GM18526 (cell line): ENCODE data around the gene PLSCR5.

ENCODE experiments used
- POLR2A ChIP-seq: IDR thresholded peaks from 3 replicates; pipeline ENCODE4 v1.6.1; 2011; ENCODE audit not compliant: insufficient read length; ENCODE audit errors: extremely low read depth

The PLSCR5 gene

DNA sequence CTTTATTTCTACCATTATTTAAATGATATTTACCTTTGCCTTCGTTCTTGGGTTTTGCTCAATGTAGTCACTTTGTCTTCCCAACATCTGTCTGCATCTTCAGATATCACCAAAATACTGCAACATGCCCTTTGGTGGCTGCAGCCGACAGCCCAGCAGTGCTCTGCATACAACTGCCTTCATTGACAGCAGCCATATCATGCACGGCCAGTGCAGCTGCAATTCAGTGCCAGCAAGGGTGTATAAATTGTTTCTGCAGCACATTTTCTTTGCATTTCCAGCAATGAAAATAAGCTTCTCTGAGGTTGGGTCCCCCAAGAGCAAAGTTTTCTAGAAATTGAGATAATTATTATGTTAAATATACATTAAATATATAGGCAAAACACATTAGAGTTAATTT lies 6.0 kb upstream of the PLSCR5 start:
- no peak for TF ChIP-seq POLR2A

DNA sequence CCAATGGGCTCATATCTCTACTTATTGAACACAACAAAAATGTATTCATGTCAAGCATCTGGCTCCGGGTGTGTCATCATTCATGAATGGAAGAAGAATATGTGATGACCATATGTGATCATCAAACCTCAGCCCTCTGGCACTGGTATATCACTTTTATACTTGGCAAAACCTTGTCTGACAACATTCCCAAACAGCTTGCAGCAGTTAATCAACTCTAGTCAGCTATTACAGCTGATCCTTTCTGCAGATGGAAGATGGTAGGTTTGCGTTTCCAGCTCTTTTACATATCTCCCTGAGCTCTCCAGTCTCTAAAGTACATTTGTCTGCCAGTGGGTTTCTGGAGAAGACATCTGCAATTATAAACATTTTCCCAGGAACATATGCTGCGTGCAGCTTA lies 6.6 kb downstream of the PLSCR5 start:
- TF ChIP-seq POLR2A: no peak

DNA sequence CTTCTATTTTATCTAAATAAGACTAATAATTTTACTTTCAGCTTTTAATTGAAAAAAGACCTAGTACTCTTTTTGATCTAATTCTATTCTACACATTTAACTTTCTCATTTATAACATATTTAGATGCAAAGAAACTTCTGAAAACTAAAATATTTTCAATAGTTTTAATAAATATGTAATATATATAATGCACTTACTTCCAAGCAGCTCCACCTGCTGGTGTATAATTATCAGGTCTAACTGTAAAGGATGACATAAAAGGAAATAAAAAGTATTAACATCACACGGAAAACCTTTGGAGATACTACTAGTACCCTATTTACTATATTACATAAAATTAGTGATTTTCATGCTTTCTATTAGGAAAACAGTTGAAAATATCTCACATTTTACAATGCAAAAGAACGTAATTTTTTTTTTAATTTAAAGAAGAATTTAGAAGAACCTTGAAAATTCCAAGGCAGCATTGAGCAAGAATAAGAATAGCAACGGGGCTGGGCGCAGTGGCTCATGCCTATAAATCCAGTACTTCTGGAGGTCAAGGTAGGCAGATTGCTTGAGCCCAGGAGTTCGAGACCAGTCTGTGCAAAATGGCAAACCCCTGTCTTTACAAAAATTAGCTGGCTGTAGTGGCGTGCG lies 10.2 kb downstream of the PLSCR5 start:
- TF ChIP-seq POLR2A: no peak

GRCh38 chr3:146593776-146594175 lies 11.4 kb downstream of the PLSCR5 start:
- no peak for TF ChIP-seq POLR2A

DNA sequence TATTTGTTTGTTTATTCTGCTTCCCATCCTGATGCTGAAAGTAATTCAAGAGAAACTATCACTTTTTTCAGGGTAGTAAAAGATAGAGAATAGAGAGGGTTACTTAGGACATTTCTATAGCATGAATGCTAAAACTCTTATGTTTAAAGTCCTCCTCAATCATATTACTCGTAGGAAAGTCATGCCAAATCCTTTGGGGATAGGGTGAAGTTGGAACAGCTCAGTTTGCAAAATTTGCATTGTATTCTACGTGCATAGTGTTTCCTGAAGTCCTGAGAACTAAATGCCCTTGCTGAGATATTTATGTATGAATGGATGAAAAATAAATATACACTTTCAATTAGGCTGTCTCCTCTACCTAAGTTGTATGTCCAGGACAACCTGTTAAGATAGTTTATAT lies 14.6 kb downstream of the PLSCR5 start:
- no peak for TF ChIP-seq POLR2A

GRCh38 chr3:146589899-146590508 lies 15.1 kb downstream of the PLSCR5 start:
- TF ChIP-seq POLR2A: no peak

GRCh38 chr3:146585156-146585555 lies 20.0 kb downstream of the PLSCR5 start:
- TF ChIP-seq POLR2A: no peak

DNA sequence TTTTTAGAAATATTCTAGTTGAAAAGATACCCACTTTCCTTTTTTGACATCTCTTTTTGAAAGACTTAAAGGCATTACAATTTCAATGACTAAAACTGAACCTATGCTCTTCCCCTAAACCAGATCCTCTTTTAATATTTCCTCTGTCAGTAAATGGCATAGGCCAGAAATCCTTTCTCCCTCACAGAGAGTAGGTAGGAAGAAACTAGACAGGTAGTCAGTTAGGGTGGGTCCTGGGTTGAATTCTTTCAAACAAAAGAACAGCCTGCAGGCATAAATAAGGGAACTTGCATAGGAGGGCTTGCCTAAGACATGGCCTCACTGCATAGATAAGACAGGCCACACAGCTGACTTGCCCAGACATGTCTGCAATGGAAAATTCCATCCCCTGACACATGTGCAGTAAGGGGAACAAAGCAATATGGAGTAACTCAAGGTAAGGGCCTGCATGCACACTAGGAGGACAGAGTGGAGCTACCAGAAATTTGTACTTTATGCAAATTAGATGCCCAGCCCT lies 23.1 kb downstream of the PLSCR5 start:
- no peak for TF ChIP-seq POLR2A

DNA sequence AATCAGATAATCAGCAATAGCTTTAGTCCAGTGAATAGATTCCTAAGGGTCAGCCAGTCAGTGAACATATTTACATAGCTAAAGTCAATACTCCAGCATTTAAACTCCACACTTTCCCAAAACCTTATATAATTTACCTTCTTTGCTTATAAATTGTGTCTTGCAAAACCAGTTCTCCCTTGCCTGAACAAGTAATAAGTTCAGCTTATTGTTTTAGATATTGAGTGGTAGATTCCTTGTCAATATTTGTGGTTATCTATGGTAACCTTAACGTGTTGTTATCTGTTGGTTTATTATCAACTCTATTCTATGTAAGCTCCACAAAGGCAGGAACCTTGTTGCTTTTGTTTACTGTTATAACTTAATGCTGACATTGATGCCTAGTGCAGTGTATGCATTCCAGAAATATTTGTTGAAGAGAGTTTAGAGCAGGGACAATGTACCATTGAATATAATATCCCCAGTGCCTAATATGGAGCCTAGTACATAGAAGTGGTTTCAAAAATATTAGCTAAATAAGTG lies 24.0 kb downstream of the PLSCR5 start:
- no peak for TF ChIP-seq POLR2A

DNA sequence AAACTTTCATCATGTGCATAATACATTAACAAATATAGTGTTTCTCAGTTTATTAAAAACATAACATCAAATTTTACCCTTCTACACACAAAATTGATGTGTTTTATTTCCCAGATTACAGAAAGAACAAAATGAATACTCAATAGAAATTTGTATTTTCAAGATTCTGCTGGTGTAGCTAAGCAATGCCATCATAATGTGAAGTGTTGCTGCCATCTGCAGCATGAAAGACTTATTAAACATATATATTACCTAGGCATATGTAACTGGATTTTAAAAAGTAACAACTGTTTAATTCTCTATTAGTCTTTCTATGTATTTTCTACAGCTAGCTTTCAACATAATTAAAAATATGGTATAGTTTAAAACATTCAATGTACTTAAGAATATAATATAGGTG lies 27.5 kb downstream of the PLSCR5 start:
- TF ChIP-seq POLR2A: no peak

- TF ChIP-seq POLR2A: no peak
Observed at GRCh38 chr3:146575636-146576035, 29.5 kb downstream of the PLSCR5 start.

DNA sequence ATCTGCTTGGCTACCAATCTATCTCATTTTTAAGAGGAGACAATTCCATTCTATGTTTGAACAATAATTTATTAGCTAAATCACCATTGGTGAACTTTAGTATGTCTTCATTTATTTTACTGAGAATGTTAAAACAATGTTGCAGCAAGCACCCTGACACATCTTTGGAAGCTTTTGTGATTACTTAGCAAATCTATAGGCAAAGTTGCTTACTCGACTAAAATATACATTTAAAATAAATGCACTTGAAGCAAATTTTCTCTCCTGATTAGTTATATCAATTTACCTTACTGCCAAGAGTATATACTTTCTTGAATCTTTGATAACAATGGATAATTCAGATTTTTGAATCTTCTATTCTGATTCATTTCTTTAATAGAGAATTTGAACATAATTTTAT lies 31.0 kb downstream of the PLSCR5 start:
- TF ChIP-seq POLR2A: no peak

DNA sequence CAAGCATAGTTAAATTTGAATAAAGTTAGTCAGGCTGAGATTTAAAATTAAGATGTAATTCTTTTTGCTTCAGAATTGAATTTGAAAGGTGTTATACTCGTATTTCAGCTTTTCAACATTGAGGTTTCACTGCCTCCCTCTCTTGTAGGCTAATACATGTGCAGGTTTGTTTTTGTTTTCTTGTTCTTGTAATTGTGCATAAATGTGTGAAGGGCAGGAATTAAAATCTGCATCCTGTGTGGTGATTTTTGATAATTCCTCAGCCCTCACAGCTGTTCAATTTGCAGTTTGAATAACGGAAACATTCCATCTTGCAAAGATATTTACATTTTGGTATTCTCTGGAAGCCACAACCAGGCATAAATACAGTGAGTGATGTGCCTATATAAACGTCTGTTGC lies 35.8 kb downstream of the PLSCR5 start:
- no peak for TF ChIP-seq POLR2A

- no peak for TF ChIP-seq POLR2A
Observed at GRCh38 chr3:146566138-146566537, 39.0 kb downstream of the PLSCR5 start.

DNA sequence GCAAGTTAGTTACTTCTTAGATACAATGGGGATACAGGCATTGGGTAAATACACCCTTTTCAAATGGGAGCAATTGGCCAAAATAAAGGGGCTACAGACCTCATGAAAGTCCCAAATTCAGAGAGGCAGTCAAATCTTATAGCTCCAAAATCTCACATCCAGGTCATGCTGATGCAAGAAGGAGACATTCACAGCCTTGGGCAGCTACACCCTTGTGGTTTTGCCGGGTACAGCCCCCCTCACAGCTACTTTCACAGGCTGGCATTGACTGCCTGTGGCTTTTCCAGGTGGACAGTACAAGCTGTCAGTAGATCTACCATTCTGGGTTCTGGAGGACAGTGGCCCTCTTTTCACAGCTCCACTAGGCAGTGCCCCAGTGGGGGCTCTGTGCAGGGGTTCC lies 43.3 kb downstream of the PLSCR5 start:
- TF ChIP-seq POLR2A: no peak

GRCh38 chr3:146561463-146561862 lies 43.7 kb downstream of the PLSCR5 start:
- no peak for TF ChIP-seq POLR2A

DNA sequence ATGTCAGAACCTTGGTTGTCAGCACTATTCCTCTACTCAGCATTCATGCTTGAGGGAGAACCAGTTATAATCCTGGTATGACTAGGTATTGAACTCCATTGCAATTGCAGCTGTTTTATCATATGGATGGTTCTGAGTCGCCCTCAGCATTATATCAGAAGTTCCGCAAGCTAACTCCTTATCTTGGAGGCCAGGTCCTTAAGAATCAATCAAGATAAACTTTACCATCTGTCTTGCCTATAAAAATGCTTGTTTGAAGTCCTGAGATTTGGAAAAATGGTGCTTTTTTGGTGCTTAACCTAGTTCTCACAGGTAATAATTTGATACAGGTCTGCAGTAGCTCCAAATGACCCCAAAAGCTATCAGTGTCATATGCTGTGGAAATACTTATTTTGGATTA lies 44.5 kb downstream of the PLSCR5 start:
- no peak for TF ChIP-seq POLR2A
